C4-2B (cell line): ENCODE measurements around the gene RAB4A.

ENCODE experiments used
- H3K27ac ChIP-seq: fragments of 450-650 bp; 2 replicates; pipeline ENCODE4 v1.5.1; 2017
- ZFX ChIP-seq: fragments of 450-650 bp; IDR thresholded peaks from 2 replicates; pipeline ENCODE4 v1.6.1; 2017
- TF ChIP-seq, protein P1 (sequence below): fragments of 450-650 bp; conservative IDR thresholded peaks from 2 replicates; pipeline ENCODE4 v1.5.1; 2017; ENCODE audit warnings: mild to moderate bottlenecking

Gene RAB4A

DNA sequence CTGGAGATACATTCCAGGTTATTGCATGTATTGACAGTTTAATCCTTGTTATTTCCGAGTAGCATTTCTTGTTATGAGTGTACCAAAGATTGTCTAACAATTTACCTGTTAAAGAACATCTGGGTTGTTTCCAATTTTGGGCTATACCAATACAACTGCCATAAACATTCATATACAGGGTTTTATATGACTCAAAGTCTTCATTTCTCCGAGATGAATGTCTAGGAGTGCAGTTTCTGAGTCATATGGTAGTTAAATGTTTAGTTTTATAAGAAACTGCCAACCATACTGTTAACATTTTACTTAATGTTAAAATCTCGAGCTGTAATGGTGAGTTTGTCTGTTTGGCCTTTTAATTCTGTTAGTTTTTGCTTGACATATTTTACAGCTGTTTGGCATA lies 10.0 kb downstream of the RAB4A start:
- no peak for TF ChIP-seq ZFX
- TF ChIP-seq, protein P1, sequence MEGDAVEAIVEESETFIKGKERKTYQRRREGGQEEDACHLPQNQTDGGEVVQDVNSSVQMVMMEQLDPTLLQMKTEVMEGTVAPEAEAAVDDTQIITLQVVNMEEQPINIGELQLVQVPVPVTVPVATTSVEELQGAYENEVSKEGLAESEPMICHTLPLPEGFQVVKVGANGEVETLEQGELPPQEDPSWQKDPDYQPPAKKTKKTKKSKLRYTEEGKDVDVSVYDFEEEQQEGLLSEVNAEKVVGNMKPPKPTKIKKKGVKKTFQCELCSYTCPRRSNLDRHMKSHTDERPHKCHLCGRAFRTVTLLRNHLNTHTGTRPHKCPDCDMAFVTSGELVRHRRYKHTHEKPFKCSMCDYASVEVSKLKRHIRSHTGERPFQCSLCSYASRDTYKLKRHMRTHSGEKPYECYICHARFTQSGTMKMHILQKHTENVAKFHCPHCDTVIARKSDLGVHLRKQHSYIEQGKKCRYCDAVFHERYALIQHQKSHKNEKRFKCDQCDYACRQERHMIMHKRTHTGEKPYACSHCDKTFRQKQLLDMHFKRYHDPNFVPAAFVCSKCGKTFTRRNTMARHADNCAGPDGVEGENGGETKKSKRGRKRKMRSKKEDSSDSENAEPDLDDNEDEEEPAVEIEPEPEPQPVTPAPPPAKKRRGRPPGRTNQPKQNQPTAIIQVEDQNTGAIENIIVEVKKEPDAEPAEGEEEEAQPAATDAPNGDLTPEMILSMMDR, result no peak
- no peak overlapping the region for H3K27ac ChIP-seq

DNA sequence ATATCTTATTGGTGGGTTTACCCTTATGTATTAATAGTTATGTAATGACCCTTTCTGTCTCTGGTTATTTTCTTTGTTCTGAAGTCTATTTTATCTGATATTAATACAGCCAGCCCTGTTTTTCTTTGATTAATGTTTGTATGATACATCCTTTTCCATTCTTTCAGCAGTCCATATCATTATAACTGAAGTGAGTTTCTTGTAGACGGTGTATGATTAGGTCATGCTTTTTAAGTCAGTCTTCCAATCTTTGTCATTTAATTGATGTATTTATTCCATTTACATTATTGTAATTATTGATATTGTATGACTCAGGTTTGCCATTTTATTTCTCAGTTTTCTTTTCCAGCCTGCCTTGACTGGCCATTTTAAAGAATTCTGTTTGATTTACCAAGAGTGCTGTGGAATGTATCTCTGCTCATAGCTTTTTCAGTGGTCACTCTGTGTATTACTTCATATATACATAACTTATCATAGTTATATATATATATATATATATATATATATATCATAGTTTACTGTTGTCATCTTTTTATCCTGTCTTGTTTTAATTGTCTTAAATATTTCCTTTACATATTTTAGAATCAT lies 10.5 kb downstream of the RAB4A start:
- TF ChIP-seq, protein P1, result no peak
- no peak for TF ChIP-seq ZFX
- H3K27ac ChIP-seq, result no peak overlapping the region

DNA sequence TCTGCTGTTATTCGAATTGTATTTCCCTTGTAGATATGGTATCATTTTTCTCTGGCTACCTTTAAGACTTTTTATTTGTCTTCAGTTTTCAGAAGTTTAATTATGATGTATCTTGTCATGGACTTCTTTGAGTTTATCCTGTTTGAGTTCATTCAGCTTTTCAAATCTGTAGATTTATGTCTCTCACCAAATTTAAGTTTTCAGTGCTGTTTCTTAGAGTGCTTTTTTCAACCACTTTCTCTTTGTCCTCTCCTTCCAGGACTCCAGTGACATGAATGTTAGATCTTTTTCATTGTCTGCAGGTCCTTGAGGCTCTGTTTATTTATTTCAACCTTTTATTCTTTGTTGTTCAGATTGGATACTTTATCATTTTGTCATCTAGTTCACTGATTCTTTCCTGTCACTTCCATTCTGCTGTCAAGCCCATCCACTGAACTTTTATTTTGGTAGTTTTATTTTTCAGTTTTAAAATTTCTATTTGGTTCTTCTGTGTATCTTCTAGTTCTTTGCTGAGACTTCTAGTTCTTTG lies 11.4 kb downstream of the RAB4A start:
- TF ChIP-seq, protein P1, result no peak
- TF ChIP-seq ZFX, result no peak
- no peak overlapping the region for H3K27ac ChIP-seq

DNA sequence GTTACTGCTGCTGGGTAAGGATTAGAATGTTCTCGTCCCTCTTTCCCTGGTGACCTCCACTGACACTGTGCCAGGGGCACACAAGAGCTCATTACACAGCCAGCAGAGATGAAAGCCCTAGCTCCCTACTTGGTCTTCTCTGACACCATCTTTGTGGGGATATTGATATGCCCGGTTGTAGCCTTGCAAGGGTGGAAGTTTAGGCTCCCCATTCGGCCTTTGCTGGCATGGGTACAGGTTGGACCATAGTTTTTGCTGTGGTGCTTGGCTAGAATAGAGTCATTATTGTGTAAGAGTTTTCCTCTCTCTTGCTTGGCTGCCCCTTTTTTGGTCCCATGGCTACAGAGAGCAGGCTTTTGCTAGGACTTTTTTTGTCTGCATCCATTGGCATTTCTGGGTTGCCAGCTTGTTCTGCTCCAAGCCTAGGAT lies 12.3 kb downstream of the RAB4A start:
- TF ChIP-seq, protein P1, result no peak
- TF ChIP-seq ZFX, result no peak
- no peak overlapping the region for H3K27ac ChIP-seq

DNA sequence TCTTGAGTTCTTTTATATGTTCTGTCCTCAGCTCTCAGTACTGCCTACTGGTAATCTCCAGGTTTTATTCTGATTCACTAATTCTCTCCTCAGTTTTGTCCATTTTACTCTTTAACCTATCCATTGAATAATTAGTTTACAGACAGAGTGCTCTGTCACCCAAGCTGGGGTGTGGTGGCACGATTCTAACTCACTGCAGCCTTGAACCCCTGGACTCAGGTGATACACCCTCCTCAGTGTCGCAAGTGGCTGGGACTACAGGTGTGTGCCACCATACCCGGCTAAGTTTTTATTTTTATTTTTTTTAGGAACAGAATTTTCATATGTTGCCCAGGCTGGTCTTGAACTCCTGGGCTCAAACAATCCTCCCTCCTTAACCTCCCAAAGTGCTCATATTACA lies 14.0 kb downstream of the RAB4A start:
- TF ChIP-seq ZFX, result no peak
- TF ChIP-seq, protein P1, result no peak

DNA sequence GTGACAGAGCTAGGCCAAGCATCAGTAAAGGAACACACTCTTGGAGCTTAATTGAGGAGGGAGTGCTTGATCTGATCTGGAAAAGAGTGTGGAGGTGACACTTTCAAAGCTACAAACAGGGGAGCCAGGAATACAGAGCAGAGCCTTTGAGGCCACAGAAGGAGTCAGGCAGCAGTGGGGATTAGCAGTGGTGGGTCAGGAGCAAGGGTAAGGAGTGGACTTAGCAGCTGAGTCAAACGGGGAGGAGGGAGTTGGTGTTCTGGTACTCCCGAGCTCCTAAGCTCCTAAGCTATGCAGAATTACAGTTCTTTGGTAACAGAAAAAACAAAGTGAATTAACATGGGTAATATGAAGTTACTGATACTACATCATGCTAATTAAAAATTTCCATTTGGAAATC lies 14.5 kb downstream of the RAB4A start:
- TF ChIP-seq, protein P1, result no peak
- TF ChIP-seq ZFX, result no peak
- no peak overlapping the region for H3K27ac ChIP-seq

More for the DNA sequence above, 14.0 kb downstream of the RAB4A start:
- no peak overlapping the region for H3K27ac ChIP-seq

DNA sequence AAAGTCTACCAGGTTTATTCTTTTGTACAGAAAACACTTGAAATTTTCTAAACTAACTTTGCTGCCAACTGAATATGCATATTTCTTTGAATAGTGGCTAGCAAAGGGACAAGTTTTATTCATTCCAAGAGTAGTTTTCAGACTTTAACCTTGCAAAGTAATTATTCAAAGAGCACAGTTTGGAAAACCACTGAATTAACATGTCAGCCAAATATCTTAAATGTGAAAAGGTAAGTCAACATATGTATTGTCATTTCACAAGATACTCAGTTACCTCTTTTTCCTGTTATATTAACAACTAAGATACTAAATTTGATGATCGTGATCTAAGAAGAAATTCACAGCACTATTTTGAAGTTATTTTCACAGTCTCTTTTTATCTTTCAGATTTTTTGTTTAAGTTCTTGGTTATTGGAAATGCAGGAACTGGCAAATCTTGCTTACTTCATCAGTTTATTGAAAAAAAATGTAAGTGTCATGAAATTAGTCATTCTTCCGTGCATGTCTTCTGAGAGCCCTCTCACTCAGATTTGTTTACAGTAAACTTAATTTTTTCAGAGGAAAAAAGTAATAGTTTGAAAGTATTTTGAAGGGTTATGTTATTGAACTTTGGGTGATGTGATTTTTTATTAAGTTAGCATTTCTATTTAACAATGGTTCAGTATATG lies 15.3 kb downstream of the RAB4A start:
- H3K27ac ChIP-seq, result no peak overlapping the region
- no peak for TF ChIP-seq ZFX
- TF ChIP-seq, protein P1, result no peak
